Measurements from ENCODE around the gene UBAP1L. TPM values are rescaled to one million over a fixed set of nuclear protein-coding genes. Genes with fewer than 3 reads are reported as not detected.

The UBAP1L gene
- total RNA-seq, 1 experiment from 2014 or later = 3.0 TPM

- Histone ChIP-seq H2BK20ac (ENCODE audit: low read depth, low read length, poor library complexity, severe bottlenecking) (no peak overlapping the region), H3K23me2 (ENCODE audit: insufficient read length, low read depth, low read length, poor library complexity, severe bottlenecking) (peaks cover 3% of the 10 kb centered on the region)
- H3K27me3 Mint-ChIP-seq (ENCODE audit: low read depth) = no peaks in the 10 kb centered on the region
Measured at GRCh38 chr15:65099336-65099735, 15.7 kb downstream of the UBAP1L start.

More at GRCh38 chr15:65099336-65099735, 15.7 kb downstream of the UBAP1L start:
- H3K27me3 ChIP-seq (ENCODE audit: insufficient read depth, low read length) = no peaks in the 10 kb centered on the region
- no peak overlapping the region for H2AFZ ChIP-seq (ENCODE audit: low read length)
- H3K79me1 ChIP-seq (ENCODE audit: insufficient read depth, low read depth, low read length, poor library complexity, severe bottlenecking) = no peaks in the 10 kb centered on the region
- Mint-ChIP-seq H3K36me3 (ENCODE audit: insufficient read depth in 1 of 3, low read depth in 3 of 3) (peaks cover 0 to 18% (median 8%) of the 10 kb centered on the region in 3 experiments; a peak in 6 of 7 replicates), H3K4me1 (peaks cover 4% of the 10 kb centered on the region in 2 experiments; a peak in 3 of 4 replicates), H3K4me3 (no peak overlapping the region), H3K9me3 (no peaks in the 10 kb centered on the region), H3K27ac (peak overlapping the region in 1 of 3 experiments; percentile 56; a peak in 1 of 7 replicates)
- no peaks in the 10 kb centered on the region for H3K9me3 ChIP-seq (ENCODE audit: control insufficient read depth, low read depth, low read length)
- no peaks in the 10 kb centered on the region for H3K79me2 ChIP-seq (ENCODE audit: insufficient read depth, low read length)
- H2BK12ac ChIP-seq (ENCODE audit: insufficient read length, low read depth, low read length) = no peak overlapping the region
- H2BK5ac ChIP-seq (ENCODE audit: insufficient read length, low read length) = no peak overlapping the region
- H2BK15ac ChIP-seq (ENCODE audit: low read depth, low read length) = no peak overlapping the region
- no CpG with 5 or more reads among the region's 5 CpGs for WGBS (ENCODE audit: extremely low coverage, insufficient read length, low lambda C conversion rate)
- H4K8ac ChIP-seq (replicated peaks; ENCODE audit: insufficient read length, low read depth, low read length) = no peak overlapping the region
- H3K23ac ChIP-seq (ENCODE audit: insufficient read length, low read depth, low read length) = no peak overlapping the region
- H3K9ac ChIP-seq (ENCODE audit: extremely low read depth, insufficient read length, low read length) = no peak overlapping the region
- no peak overlapping the region for H2AK5ac ChIP-seq (ENCODE audit: insufficient read length, low read length)
- H4K20me1 ChIP-seq (ENCODE audit: control insufficient read depth, insufficient read depth, insufficient read length) = no peaks in the 10 kb centered on the region
- H3K14ac ChIP-seq (ENCODE audit: insufficient read depth, low read length) = no peak overlapping the region
- H4K5ac ChIP-seq (ENCODE audit: insufficient read length, low read depth, low read length) = no peak overlapping the region
- H3K27ac ChIP-seq (ENCODE audit: insufficient read length, low read depth, low read length) = no peak overlapping the region
- no peak overlapping the region for H3K56ac ChIP-seq (ENCODE audit: insufficient read length, low read depth, low read length)
- no peaks in the 10 kb centered on the region for H3K4me1 ChIP-seq (ENCODE audit: insufficient read depth, low read length)
- no peak overlapping the region for H3K18ac ChIP-seq (ENCODE audit: insufficient read length, low read depth, low read length)
- no peak overlapping the region for H2BK120ac ChIP-seq (ENCODE audit: low read depth, low read length, poor library complexity, severe bottlenecking)
- no peak overlapping the region for H4K91ac ChIP-seq (ENCODE audit: insufficient read length, low read depth, low read length)
- DNase-seq = no peak
- no peak overlapping the region for H3T11ph ChIP-seq (ENCODE audit: low read length)
- TF ChIP-seq CTCF (conservative IDR thresholded peaks at IDR 0.05) = no peak
- no peak overlapping the region for H3K4me2 ChIP-seq (ENCODE audit: insufficient read depth, insufficient read length, low read length)
- H3K4ac ChIP-seq (ENCODE audit: low read depth, low read length) = no peak overlapping the region

Data from H9 (cell line).